Measurements from ENCODE around the gene RBKS.
"Not testable (repeated sequence)": the region's sequence is repeated elsewhere in the genome, so short reads cannot be mapped to it uniquely, and the experiment has no call there.

RBKS gene

GRCh38 chr2:27906074-27906473, 15.9 kb upstream of the RBKS start:
- DNase-seq (ENCODE audit: low read depth in 2 of 2) = no peak

- DNase-seq (ENCODE audit: low read depth in 2 of 2) = no peak
Measured at GRCh38 chr2:27904405-27904665, 14.1 kb upstream of the RBKS start.

GRCh38 chr2:27903649-27904404, 13.6 kb upstream of the RBKS start:
- no peak for DNase-seq (ENCODE audit: low read depth in 2 of 2)

- no peak for DNase-seq (ENCODE audit: low read depth in 2 of 2)
Measured at GRCh38 chr2:27903018-27903417, 12.8 kb upstream of the RBKS start.

- DNase-seq (ENCODE audit: low read depth in 2 of 2) = no peak
Measured at GRCh38 chr2:27902098-27902497, 11.9 kb upstream of the RBKS start.

- no peak for DNase-seq (ENCODE audit: low read depth in 2 of 2)
Measured at GRCh38 chr2:27901234-27901633, 11.0 kb upstream of the RBKS start.

GRCh38 chr2:27897717-27898116, 7.5 kb upstream of the RBKS start:
- DNase-seq (ENCODE audit: low read depth in 2 of 2) = no peak

GRCh38 chr2:27893006-27893405, 2.8 kb upstream of the RBKS start:
- no peak for DNase-seq (ENCODE audit: low read depth in 2 of 2)

GRCh38 chr2:27891673-27892105, 1.5 kb upstream of the RBKS start:
- DNase-seq (ENCODE audit: low read depth in 2 of 2) = no peak

GRCh38 chr2:27890924-27891672, 911 bp upstream of the RBKS start:
- peak; percentile 85 to 86 for DNase-seq (ENCODE audit: low read depth in 2 of 2)

GRCh38 chr2:27889774-27890145, 427 bp downstream of the RBKS start:
- no peak for DNase-seq (ENCODE audit: low read depth in 2 of 2)

GRCh38 chr2:27888790-27889189, 1.4 kb downstream of the RBKS start:
- no peak for DNase-seq (ENCODE audit: low read depth in 2 of 2)

- DNase-seq (ENCODE audit: low read depth in 2 of 2) = no peak
Measured at GRCh38 chr2:27887830-27888229, 2.4 kb downstream of the RBKS start.

- DNase-seq (ENCODE audit: low read depth in 2 of 2) = no peak
Measured at GRCh38 chr2:27887111-27887510, 3.1 kb downstream of the RBKS start.

GRCh38 chr2:27886322-27886721, 3.9 kb downstream of the RBKS start:
- no peak for DNase-seq (ENCODE audit: low read depth in 2 of 2)

GRCh38 chr2:27885661-27886060, 4.5 kb downstream of the RBKS start:
- no peak for DNase-seq (ENCODE audit: low read depth in 2 of 2)

GRCh38 chr2:27885234-27885633, 5.0 kb downstream of the RBKS start:
- DNase-seq (ENCODE audit: low read depth in 2 of 2) = no peak

GRCh38 chr2:27884601-27885000, 5.6 kb downstream of the RBKS start:
- DNase-seq (ENCODE audit: low read depth in 2 of 2) = no peak

- DNase-seq (ENCODE audit: low read depth in 2 of 2) = not testable (repeated sequence)
Measured at GRCh38 chr2:27882584-27882922, 7.6 kb downstream of the RBKS start.

GRCh38 chr2:27881815-27882583, 8.2 kb downstream of the RBKS start:
- not testable (repeated sequence) for DNase-seq (ENCODE audit: low read depth in 2 of 2)

GRCh38 chr2:27878825-27879224, 11.4 kb downstream of the RBKS start:
- DNase-seq (ENCODE audit: low read depth in 2 of 2) = no peak

- no peak for DNase-seq (ENCODE audit: low read depth in 2 of 2)
Measured at GRCh38 chr2:27875089-27875881, 14.9 kb downstream of the RBKS start.
